Measurements from ENCODE around the gene EML1. TPM values are rescaled to one million over a fixed set of nuclear protein-coding genes. Genes with fewer than 3 reads are reported as not detected.

The EML1 gene
- total and polyA plus RNA-seq, 10 donors, result 1.8 to 15.5 (median 6.0) TPM

GRCh38 chr14:99749142-99749541 lies 44.1 kb upstream of the EML1 start:
- Histone ChIP-seq H3K4me3 (no peak overlapping the region), H3K27me3 (replicated peaks in 1 of 7) (peaks cover 0 to 50% (median 0%) of the 10 kb centered on the region in 7 donors), H3K27ac (no peak overlapping the region), H3K36me3 (no peaks in the 10 kb centered on the region), H3K9me3 (no peaks in the 10 kb centered on the region), H3K4me1 (peaks cover 11 to 48% (median 23%) of the 10 kb centered on the region in 6 donors)
- no peak for DNase-seq
- 77 to 93% (median 86%) methylated on average over 13 of the region's 13 CpGs for WGBS, 5 donors
- intact Hi-C loops (cut with DNase I; ENCODE audit: low total_unique reads), result no loop called here
- TF ChIP-seq CTCF (IDR thresholded peaks at IDR 0.05 in 8 of 11, conservative IDR thresholded peaks at IDR 0.05 in 3 of 11), result no peak
- no peak for TF ChIP-seq POLR2A (IDR thresholded peaks at IDR 0.05)
- TF ChIP-seq POLR2AphosphoS5 (IDR thresholded peaks at IDR 0.05), result no peak

- H3K36me3 ChIP-seq, result no peaks in the 10 kb centered on the region
- H3K4me1 ChIP-seq, result peaks cover 11 to 48% (median 25%) of the 10 kb centered on the region in 6 donors
- DNase-seq, result no peak
- no peak overlapping the region for H3K27ac ChIP-seq
- H3K4me3 ChIP-seq, result no peak overlapping the region
- H3K9me3 ChIP-seq, result no peaks in the 10 kb centered on the region
- TF ChIP-seq POLR2AphosphoS5 (IDR thresholded peaks at IDR 0.05) (no peak), POLR2A (IDR thresholded peaks at IDR 0.05) (no peak), CTCF (IDR thresholded peaks at IDR 0.05 in 8 of 11, conservative IDR thresholded peaks at IDR 0.05 in 3 of 11) (no peak)
- intact Hi-C loops (cut with DNase I; ENCODE audit: low total_unique reads), result no loop called here
- peaks cover 0 to 59% (median 0%) of the 10 kb centered on the region in 7 donors for H3K27me3 ChIP-seq (replicated peaks in 1 of 7)
- 72 to 86% (median 74%) methylated on average over 16 to 23 of the region's 23 CpGs for WGBS, 5 donors
These were observed 43.2 kb upstream of the EML1 start for GRCh38 chr14:99749763-99750715.

GRCh38 chr14:99750746-99751450 lies 42.3 kb upstream of the EML1 start:
- H3K4me1 ChIP-seq, result peaks cover 11 to 50% (median 27%) of the 10 kb centered on the region in 6 donors
- intact Hi-C loops (cut with DNase I; ENCODE audit: low total_unique reads), result no loop called here
- no peaks in the 10 kb centered on the region for H3K9me3 ChIP-seq
- no peak for DNase-seq
- no peak for TF ChIP-seq POLR2AphosphoS5 (IDR thresholded peaks at IDR 0.05)
- TF ChIP-seq POLR2A (IDR thresholded peaks at IDR 0.05), result no peak
- no peak for TF ChIP-seq CTCF (IDR thresholded peaks at IDR 0.05 in 8 of 11, conservative IDR thresholded peaks at IDR 0.05 in 3 of 11)
- 84 to 92% (median 88%) methylated on average over 10 to 11 of the region's 11 CpGs for WGBS, 5 donors
- no peak overlapping the region for H3K27ac ChIP-seq
- no peaks in the 10 kb centered on the region for H3K36me3 ChIP-seq
- H3K4me3 ChIP-seq, result no peak overlapping the region
- H3K27me3 ChIP-seq (replicated peaks in 1 of 7), result peaks cover 0 to 66% (median 0%) of the 10 kb centered on the region in 7 donors

Data from spleen (tissue), 11 donors.